IMR-90 (cell line): ENCODE results near the gene HSPB6. TPM values are rescaled to one million over a fixed set of nuclear protein-coding genes. Genes with fewer than 3 reads are reported as not detected.

Experiments used
- ATAC-seq: fragments of 200-7000 bp; cut with Tn5 transposase; 2 replicates; pipeline ENCODE4 v1.9.1; 2020; ENCODE audit warnings: low read depth, mild to moderate bottlenecking, moderate library complexity
- BruUV-seq: library from RNA; stranded (reverse); fragments of 400-500 nt; replicated peaks from 2 replicates; lab custom pipeline; 2021; lab: Mats Ljungman, UMichigan
- CTCF ChIA-PET: fragments of 300-600 bp; formaldehyde crosslinking; extraction: SDS; loops from one replicate; lab custom pipeline; 2021; ENCODE audit warnings: antibody characterized with exemption; lab: Yijun Ruan, JAX
- POLR2A ChIA-PET: fragments of 300-600 bp; sonication (Branson Sonifier 250); formaldehyde crosslinking; loops from one replicate; lab custom pipeline; 2022; ENCODE audit warnings: antibody characterized with exemption; ENCODE audit not compliant: unreplicated experiment; lab: Charles Lee
- DNase-seq: peaks from one replicate; pipeline ENCODE4 v3.0.0; 2013
- H2AFZ ChIP-seq: replicated peaks from 2 replicates; pipeline ENCODE3; 2013; ENCODE audit warnings: low read length, mild to moderate bottlenecking; ENCODE audit not compliant: poor library complexity
- H2AK5ac ChIP-seq: 2 replicates; pipeline ENCODE4 v1.6.1; 2013; ENCODE audit warnings: low read depth, low read length, inconsistent platforms
- H2AK9ac ChIP-seq: replicated peaks from 2 replicates; pipeline ENCODE3; 2013; ENCODE audit warnings: mild to moderate bottlenecking, low read depth, low read length, moderate library complexity; ENCODE audit not compliant: poor library complexity
- H2BK120ac ChIP-seq: 2 replicates; pipeline ENCODE4 v1.6.1; 2013; ENCODE audit warnings: low read depth, low read length, inconsistent platforms
- H2BK15ac ChIP-seq: 3 replicates; pipeline ENCODE4 v1.6.1; 2013; ENCODE audit warnings: low read depth, low read length, inconsistent platforms
- H2BK20ac ChIP-seq: 2 replicates; pipeline ENCODE4 v1.6.1; 2013; ENCODE audit warnings: low read depth, mild to moderate bottlenecking, inconsistent platforms, low read length, moderate library complexity
- H2BK5ac ChIP-seq: 2 replicates; pipeline ENCODE4 v1.6.1; 2013; ENCODE audit warnings: mild to moderate bottlenecking, low read depth, low read length, inconsistent platforms; ENCODE audit not compliant: poor library complexity, severe bottlenecking
- H3K14ac ChIP-seq: replicated peaks from 2 replicates; pipeline ENCODE4 v1.6.1; 2013; ENCODE audit warnings: low read depth, low read length, inconsistent platforms
- H3K18ac ChIP-seq: 2 replicates; pipeline ENCODE4 v1.6.1; 2013; ENCODE audit warnings: low read depth, low read length, control low read depth
- H3K23ac ChIP-seq: 2 replicates; pipeline ENCODE4 v1.6.1; 2013; ENCODE audit warnings: low read depth, low read length, inconsistent platforms
- H3K27ac ChIP-seq: 2 replicates; pipeline ENCODE4 v1.5.1; 2013; ENCODE audit warnings: mild to moderate bottlenecking, control low read depth, low read length; ENCODE audit not compliant: insufficient read depth
- H3K27me3 ChIP-seq: 2 replicates; pipeline ENCODE4 v1.6.1; 2013; ENCODE audit warnings: low read length; ENCODE audit not compliant: control insufficient read depth, insufficient read depth
- H3K36me3 ChIP-seq: 2 replicates; pipeline ENCODE4 v1.6.1; 2013; ENCODE audit warnings: low read length, mixed read lengths; ENCODE audit not compliant: control insufficient read depth, insufficient read depth
- H3K4ac ChIP-seq: 2 replicates; pipeline ENCODE4 v1.6.1; 2013; ENCODE audit warnings: low read depth, low read length, inconsistent platforms
- H3K4me1 ChIP-seq: 2 replicates; pipeline ENCODE4 v1.6.1; 2013; ENCODE audit warnings: low read length, mixed read lengths; ENCODE audit not compliant: control insufficient read depth, insufficient read depth
- H3K4me2 ChIP-seq: 2 replicates; pipeline ENCODE4 v1.6.1; 2013; ENCODE audit warnings: low read depth, mild to moderate bottlenecking, control low read depth, low read length, moderate library complexity
- H3K4me3 ChIP-seq: 2 replicates; pipeline ENCODE4 v1.5.1; 2013; ENCODE audit warnings: low read depth, mild to moderate bottlenecking, control low read depth, low read length, moderate library complexity; ENCODE audit not compliant: insufficient read depth
- H3K56ac ChIP-seq: 2 replicates; pipeline ENCODE4 v1.6.1; 2013; ENCODE audit warnings: low read length, inconsistent platforms; ENCODE audit not compliant: insufficient read depth; ENCODE audit errors: extremely low read depth
- H3K79me1 ChIP-seq, 2 experiments: 2 replicates each; pipeline ENCODE4 v1.6.1; 2013; ENCODE audit warnings: low read length in 2 of 2, inconsistent platforms in 1 of 2, low read depth in 1 of 2
- H3K9ac ChIP-seq: 2 replicates; pipeline ENCODE4 v1.6.1; 2013; ENCODE audit warnings: low read depth, low read length, control low read depth
- H3K9me1 ChIP-seq: 2 replicates; pipeline ENCODE4 v1.6.1; 2013; ENCODE audit warnings: low read length, inconsistent platforms; ENCODE audit not compliant: insufficient read depth
- H3K9me3 ChIP-seq: 2 replicates; pipeline ENCODE4 v1.6.1; 2013; ENCODE audit warnings: low read length; ENCODE audit not compliant: control insufficient read depth, insufficient read depth
- H4K20me1 ChIP-seq: 2 replicates; pipeline ENCODE4 v1.6.1; 2013; ENCODE audit warnings: low read length, inconsistent platforms; ENCODE audit not compliant: insufficient read depth
- H4K5ac ChIP-seq: 2 replicates; pipeline ENCODE4 v1.6.1; 2013; ENCODE audit warnings: mild to moderate bottlenecking, low read depth, low read length, control low read depth
- H4K8ac ChIP-seq, 2 experiments: 2 replicates each; pipeline ENCODE4 v1.6.1; 2013; ENCODE audit warnings: low read depth in 2 of 2, low read length in 2 of 2, control low read depth in 1 of 2, inconsistent platforms in 1 of 2
- H4K91ac ChIP-seq: 2 replicates; pipeline ENCODE4 v1.6.1; 2013; ENCODE audit warnings: low read depth, low read length, inconsistent platforms; ENCODE audit not compliant: insufficient read depth
- BHLHE40 ChIP-seq: fragments of 150-350 bp; IDR thresholded peaks from 2 replicates; pipeline ENCODE4 v1.6.1; 2016; ENCODE audit warnings: mild to moderate bottlenecking, low read depth, low read length
- CEBPB ChIP-seq: IDR thresholded peaks from 2 replicates; pipeline ENCODE4 v1.6.1; 2012; ENCODE audit warnings: low read depth, low read length, improper control_type of control experiment
- CHD1 ChIP-seq: IDR thresholded peaks from 2 replicates; pipeline ENCODE4 v1.6.1; 2012; ENCODE audit warnings: low read depth, low read length, improper control_type of control experiment
- CTCF ChIP-seq: conservative IDR thresholded peaks from 2 replicates; pipeline ENCODE4 v1.5.1; 2012; ENCODE audit warnings: mild to moderate bottlenecking, low read depth, low read length, improper control_type of control experiment
- ELK1 ChIP-seq: fragments of 150-350 bp; IDR thresholded peaks from 2 replicates; pipeline ENCODE4 v1.6.1; 2016; ENCODE audit warnings: low read depth, mild to moderate bottlenecking, low read length, moderate library complexity, borderline replicate concordance
- FOS ChIP-seq: fragments of 150-350 bp; IDR thresholded peaks from 2 replicates; pipeline ENCODE4 v1.6.1; 2016; ENCODE audit warnings: low read depth, low read length
- MAFK ChIP-seq: IDR thresholded peaks from 2 replicates; pipeline ENCODE4 v1.6.1; 2012; ENCODE audit warnings: low read depth, low read length, improper control_type of control experiment
- MXI1 ChIP-seq: IDR thresholded peaks from 2 replicates; pipeline ENCODE4 v1.6.1; 2012; ENCODE audit warnings: low read depth, mild to moderate bottlenecking, low read length, moderate library complexity, borderline replicate concordance
- POLR2A ChIP-seq: IDR thresholded peaks from 2 replicates; pipeline ENCODE4 v1.6.1; 2012; ENCODE audit warnings: mild to moderate bottlenecking, low read depth, low read length
- RCOR1 ChIP-seq: IDR thresholded peaks from 2 replicates; pipeline ENCODE4 v1.6.1; 2012; ENCODE audit warnings: mild to moderate bottlenecking, low read length, improper control_type of control experiment; ENCODE audit not compliant: insufficient replicate concordance
- RFX5 ChIP-seq: IDR thresholded peaks from 2 replicates; pipeline ENCODE4 v1.8.0; 2012; ENCODE audit warnings: low read depth, mild to moderate bottlenecking, low read length, moderate library complexity
- WGBS, 2 experiments: methylation state at CpG; one replicate each; pipeline versions ENCODE4 v1.1.5 to v1.1.7; 2013; ENCODE audit warnings: missing lambda C conversion rate in 2 of 2; ENCODE audit not compliant: insufficient read length in 1 of 2; ENCODE audit errors: extremely low coverage in 2 of 2; 5-methylcytosine and 5-hydroxymethylcytosine counted together
- dilution Hi-C: fragments of 300-500 bp; cut with HindIII; formaldehyde crosslinking; loops from one replicate; pipeline ENCODE4 v1.14.3; 2018; ENCODE audit warnings: low sequenced_read_pairs; ENCODE audit not compliant: unreplicated experiment
- in situ Hi-C: fragments of 300-500 bp; cut with MboI; formaldehyde crosslinking; loops from 3 replicates; pipeline ENCODE4 v1.14.3; 2019; ENCODE audit warnings: low sequenced_read_pairs, inconsistent platforms, mixed read lengths
- intact Hi-C: fragments of 100-400 bp; cut with micrococcal nuclease; formaldehyde crosslinking; loops from 2 replicates; pipeline ENCODE4 v1.10.0; 2022
- polyA plus RNA-seq, 3 experiments: library from polyadenylated mRNA; depleted of rRNA; stranded (reverse); fragments of >200 nt; gene quantifications; 2 replicates each; pipeline ENCODE4 v1.2.3, GENCODE V29; 2012; ENCODE audit warnings: low replicate concordance in 1 of 3
- total RNA-seq: library from RNA; depleted of rRNA; stranded (reverse); fragments of >200 nt; gene quantifications from 2 replicates; pipeline ENCODE4 v1.2.3, GENCODE V29; 2012

HSPB6 gene
- total and polyA plus RNA-seq, 2 of the 4 experiments (the other 2 are of a cell fraction): 5.7 to 206 TPM

GRCh38 chr19:35720648-35721047, 36.2 kb downstream of the HSPB6 start:
- Histone ChIP-seq H2AK9ac (no peak overlapping the region), H4K91ac (no peak overlapping the region), H3K27me3 (no peaks in the 10 kb centered on the region), H2BK20ac (no peak overlapping the region), H2BK5ac (no peak overlapping the region), H3K9me3 (no peaks in the 10 kb centered on the region), H2BK15ac (no peak overlapping the region), H2AFZ (no peak overlapping the region), H3K14ac (no peak overlapping the region), H4K5ac (no peak overlapping the region), H2BK120ac (no peak overlapping the region), H3K27ac (no peak overlapping the region), H3K79me1 (peaks cover 16 to 53% of the 10 kb centered on the region in 2 experiments; a peak in 3 of 4 replicates), H4K20me1 (peaks cover 29% of the 10 kb centered on the region), H3K9ac (no peak overlapping the region), H3K36me3 (peaks cover 48% of the 10 kb centered on the region), H3K4me1 (peaks cover 14% of the 10 kb centered on the region), H3K4me3 (no peak overlapping the region), H3K4me2 (no peak overlapping the region), H4K8ac (no peak overlapping the region), H3K18ac (no peak overlapping the region), H3K56ac (no peak overlapping the region), H3K9me1 (no peaks in the 10 kb centered on the region; the same call in 1 of the 2 replicates), H3K4ac (no peak overlapping the region), H2AK5ac (no peak overlapping the region), H3K23ac (no peak overlapping the region)
- 100% methylated on average over 6 of the region's 17 CpGs; no CpG with 5 or more reads in 1 of the 2 experiments for WGBS, 2 experiments
- POLR2A ChIA-PET: no interaction called here
- CTCF ChIA-PET: no interaction called here
- intact Hi-C loops (no loop called here), dilution Hi-C loops (no loop called here), in situ Hi-C loops (no loop called here)
- ATAC-seq (no peak), DNase-seq (no peak)
- no TSS peak for BruUV-seq
- TF ChIP-seq POLR2A: no peak
- TF ChIP-seq MAFK: no peak
- no peak for TF ChIP-seq CTCF
- no peak for TF ChIP-seq RCOR1
- no peak for TF ChIP-seq FOS
- no peak for TF ChIP-seq RFX5
- no peak for TF ChIP-seq ELK1
- no peak for TF ChIP-seq CEBPB
- no peak for TF ChIP-seq BHLHE40
- TF ChIP-seq MXI1: no peak
- TF ChIP-seq CHD1: no peak
